GM21619 (cell line): ENCODE data around the gene ARF3.
"Not testable (repeated sequence)": the region's sequence is repeated elsewhere in the genome, so short reads cannot be mapped to it uniquely, and the experiment has no call there.

Experiments
- ATAC-seq: cut with Tn5 transposase; IDR thresholded peaks from one replicate; pipeline ENCODE4 v1.9.1; 2021; ENCODE audit not compliant: unreplicated experiment

The ARF3 gene

GRCh38 chr12:48932878-48933277, 24.4 kb downstream of the ARF3 start:
- ATAC-seq, result no peak

- ATAC-seq, result no peak
Observed at GRCh38 chr12:48930475-48930874, 26.8 kb downstream of the ARF3 start.

DNA sequence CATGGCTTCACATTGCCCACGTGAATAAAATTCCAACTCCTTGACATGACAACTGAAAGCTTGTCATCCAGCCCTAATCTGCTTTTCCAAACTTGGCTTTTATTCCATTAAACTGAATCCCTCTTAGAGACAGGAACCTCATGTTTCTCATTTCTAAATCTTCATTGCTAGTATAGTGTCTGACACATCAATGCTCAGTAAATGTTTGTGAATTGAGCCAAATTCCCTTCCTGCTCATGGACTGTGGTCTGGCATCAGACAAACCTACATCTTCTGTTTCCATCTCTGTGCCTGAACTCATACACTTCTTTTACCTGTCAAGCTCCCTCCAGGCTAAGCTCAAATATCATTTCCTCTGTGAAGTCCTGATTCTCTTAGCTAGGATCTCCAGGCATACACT, 27.7 kb downstream of the ARF3 start:
- no peak for ATAC-seq

GRCh38 chr12:48927261-48927660, 30.0 kb downstream of the ARF3 start:
- no peak for ATAC-seq

DNA sequence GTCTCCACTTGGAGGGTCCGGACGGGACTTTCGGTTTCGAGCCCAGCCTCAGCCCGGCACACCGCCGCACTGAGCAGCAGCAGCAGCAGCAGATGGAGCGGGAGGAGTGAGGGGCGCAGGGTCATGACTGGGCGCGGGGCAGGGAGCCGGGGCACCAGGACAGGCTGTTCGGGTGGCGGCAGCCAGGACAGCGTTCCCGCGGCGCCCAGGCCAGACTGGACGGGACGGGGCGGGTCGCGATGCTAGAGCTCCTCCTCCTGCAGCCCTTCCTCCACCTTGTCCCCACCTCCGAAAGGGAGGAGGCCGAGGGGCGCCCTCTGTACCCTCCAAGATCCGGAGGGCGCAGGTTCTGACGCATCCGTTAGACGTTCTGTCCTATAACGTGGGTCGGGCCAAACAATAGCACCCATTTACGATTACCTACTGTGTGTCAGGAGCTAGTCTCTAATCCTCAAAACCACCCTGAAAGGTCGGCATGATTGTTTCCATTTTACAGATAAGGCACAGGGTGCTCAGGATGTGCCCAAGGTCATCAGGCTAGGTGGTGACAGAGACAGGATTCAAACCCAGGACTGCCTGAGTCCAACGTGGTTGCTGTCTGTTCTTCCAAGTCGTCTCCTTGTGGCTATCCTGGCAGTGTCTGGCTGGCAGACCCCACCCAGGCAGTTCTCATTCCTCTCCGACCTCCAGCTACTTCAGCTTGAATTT, 31.8 kb downstream of the ARF3 start, which contains the start of gene FKBP11:
Gene FKBP11 (minus strand): TSS at position 189 of the 708 bp plus-strand sequence. CDS start 64 bp downstream, at position 125.
- peak; percentile 60 for ATAC-seq

GRCh38 chr12:48924617-48925303, 32.5 kb downstream of the ARF3 start:
- ATAC-seq, result peak; percentile 81

DNA sequence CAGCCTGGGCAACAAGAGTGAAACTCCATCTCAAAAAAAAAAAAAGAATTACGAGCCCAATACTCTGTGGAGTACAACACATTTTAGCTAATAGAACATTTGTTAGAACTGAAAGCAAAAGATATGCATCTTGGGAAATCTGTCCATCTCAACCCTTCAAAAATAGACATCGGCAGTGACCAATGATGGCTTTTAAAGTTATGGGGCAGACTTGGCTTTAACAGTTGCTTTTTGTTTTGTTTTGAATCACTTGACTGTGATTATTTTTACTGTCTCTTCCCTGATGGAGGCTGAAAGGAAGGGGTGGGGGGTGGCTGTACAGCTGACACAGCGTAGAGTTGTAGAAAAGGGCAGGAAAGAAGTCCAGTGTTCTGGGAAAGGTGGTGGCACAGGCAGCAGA, 34.2 kb downstream of the ARF3 start:
- ATAC-seq, result no peak

DNA sequence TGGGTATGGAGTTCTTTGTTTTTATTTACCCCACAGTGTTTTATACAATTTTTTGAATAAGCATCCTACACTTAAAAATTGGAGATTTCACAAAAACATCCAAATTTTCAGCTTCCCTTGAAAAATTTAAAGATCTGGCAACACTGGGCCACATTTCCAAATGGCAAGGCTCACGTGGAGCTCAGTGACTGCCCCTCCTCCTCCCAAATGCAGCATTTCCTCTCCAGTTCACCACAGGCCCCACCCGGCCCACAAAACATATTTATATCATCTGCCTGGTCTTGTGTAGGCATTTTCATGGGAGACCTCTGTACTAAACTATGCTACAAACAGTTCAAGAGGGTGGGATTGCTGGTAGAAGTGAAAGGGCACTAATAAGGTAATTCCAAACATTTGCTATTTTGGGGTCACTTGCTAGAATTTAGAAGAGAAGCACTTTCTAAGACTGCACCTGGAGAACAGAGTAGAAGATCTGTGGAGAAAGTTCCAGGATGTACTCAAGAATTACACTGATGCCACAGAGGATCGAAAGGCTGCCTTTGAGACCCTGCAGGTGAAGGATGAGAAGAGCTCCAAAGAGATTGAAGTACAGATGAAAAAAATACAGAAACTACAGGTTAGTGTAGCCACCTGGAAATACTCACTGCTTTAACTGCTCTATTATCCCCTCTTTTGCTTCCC, 39.3 kb downstream of the ARF3 start:
- ATAC-seq, result no peak

- ATAC-seq, result no peak
Observed at GRCh38 chr12:48910196-48910595, 47.1 kb downstream of the ARF3 start.

DNA sequence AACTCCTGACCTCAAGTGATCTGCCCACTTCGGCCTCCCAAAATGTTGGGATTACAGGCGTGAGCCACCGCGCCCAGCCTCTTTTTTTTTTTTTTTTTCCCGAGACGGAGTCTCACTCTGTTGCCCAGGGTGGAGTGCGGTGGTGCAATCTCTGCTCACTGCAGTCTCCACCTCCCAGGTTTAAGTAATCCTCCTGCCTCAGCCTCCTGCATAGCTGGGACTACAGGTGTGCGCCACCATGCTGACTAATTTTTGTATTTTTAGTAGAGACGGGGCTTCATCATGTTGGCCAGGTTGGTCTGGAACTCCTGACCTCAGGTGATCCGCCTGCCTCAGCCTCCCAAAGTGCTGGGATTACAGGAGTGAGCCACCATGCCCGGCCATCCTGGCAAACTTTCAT, 47.6 kb downstream of the ARF3 start:
- not testable (repeated sequence) for ATAC-seq

GRCh38 chr12:48907245-48907644, 50.0 kb downstream of the ARF3 start:
- no peak for ATAC-seq

GRCh38 chr12:48903982-48904411, 53.3 kb downstream of the ARF3 start:
- peak; percentile 78 for ATAC-seq

GRCh38 chr12:48903363-48903981, 53.8 kb downstream of the ARF3 start:
- no peak for ATAC-seq

- ATAC-seq, result no peak
Observed at GRCh38 chr12:48901278-48901677, 56.0 kb downstream of the ARF3 start.

- no peak for ATAC-seq
Observed at GRCh38 chr12:48899651-48900050, 57.6 kb downstream of the ARF3 start.

DNA sequence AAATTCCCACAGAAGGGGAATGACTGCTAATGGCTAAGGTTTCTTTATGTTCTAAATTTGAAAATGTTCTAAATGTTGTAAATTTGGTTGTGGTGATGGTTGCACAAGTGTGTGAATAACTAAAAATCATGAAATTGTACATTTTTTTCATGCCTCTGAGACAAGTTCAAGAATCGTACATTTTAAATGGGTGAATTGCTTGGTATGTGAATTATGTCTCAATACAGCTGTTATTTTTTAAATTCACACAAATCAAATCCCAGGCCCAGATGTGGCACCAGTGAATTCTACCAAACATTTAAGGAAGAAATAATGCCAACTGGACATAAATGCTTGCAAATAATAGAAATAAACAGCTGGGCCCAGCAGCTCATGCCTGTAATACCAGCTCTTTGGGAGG, 63.0 kb downstream of the ARF3 start:
- no peak for ATAC-seq

DNA sequence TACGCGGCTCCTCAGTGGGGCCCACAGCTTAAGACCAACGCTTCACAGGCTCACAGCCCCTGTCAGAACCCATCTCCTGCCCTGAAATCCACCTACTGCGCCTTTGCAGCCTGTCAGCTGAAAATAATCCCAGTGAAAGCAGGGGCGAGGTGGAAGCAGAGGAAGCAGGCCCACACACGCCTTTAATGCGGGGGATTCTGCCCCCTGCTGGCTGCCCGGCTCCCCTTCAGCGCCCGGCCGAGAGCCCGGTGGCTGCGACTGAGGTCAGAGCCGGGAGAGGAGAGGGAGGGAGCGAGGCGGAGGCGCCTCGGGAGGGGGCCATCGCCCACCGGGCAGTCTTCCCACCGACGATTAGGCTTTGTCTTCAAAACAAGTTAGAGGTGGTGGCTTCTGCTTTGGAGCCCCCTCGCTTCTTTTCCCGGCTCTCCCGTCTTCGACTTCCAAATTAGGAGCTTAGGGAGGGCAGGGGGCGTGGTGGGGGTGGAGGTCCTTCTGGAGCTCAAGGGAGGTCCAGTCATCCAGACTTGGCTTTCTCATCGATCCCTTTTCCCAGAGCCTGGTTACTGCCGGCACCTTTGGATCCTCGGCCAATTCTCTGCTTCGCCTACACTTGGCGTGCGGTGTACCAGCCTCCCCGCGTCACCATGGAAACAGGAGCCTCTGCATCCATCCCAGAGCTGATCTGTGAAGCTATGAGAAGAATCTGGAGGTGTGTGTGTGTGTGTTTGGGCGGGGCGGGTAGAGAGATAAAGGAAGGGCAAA, 66.4 kb downstream of the ARF3 start:
- ATAC-seq, result peak; percentile 60

- no peak for ATAC-seq
Observed at GRCh38 chr12:48889679-48890078, 67.6 kb downstream of the ARF3 start.
